Sigmoid colon (tissue), 4 donors: ENCODE results near the gene FURIN.

Experiments used
- EP300 ChIP-seq, 4 donors: sonication (generic); formaldehyde crosslinking; IDR thresholded peaks; one replicate each; pipeline ENCODE4 v1.6.1; 2017; ENCODE audit warnings: antibody characterized with exemption in 4 of 4
- POLR2A ChIP-seq, 2 donors: fragments of 450-650 bp; IDR thresholded peaks; one replicate each; pipeline ENCODE4 v1.6.1; 2016; ENCODE audit warnings: antibody characterized with exemption in 2 of 2, mild to moderate bottlenecking in 2 of 2, moderate library complexity in 2 of 2
- POLR2AphosphoS5 ChIP-seq, 4 donors: sonication (generic); formaldehyde crosslinking; IDR thresholded peaks; one replicate each; pipeline ENCODE4 v1.6.1; 2017; ENCODE audit warnings: antibody characterized with exemption in 4 of 4
- TF ChIP-seq, protein P1 (sequence below), 4 experiments: fragments of 450-650 bp in 3 of 4; fragments of 200-600 bp in 1 of 4; IDR thresholded peaks; one replicate each; pipeline ENCODE4 v1.5.1; 2016 to 2019; ENCODE audit warnings: antibody characterized with exemption in 4 of 4, mild to moderate bottlenecking in 3 of 4, moderate library complexity in 2 of 4

- TF ChIP-seq, protein P1, sequence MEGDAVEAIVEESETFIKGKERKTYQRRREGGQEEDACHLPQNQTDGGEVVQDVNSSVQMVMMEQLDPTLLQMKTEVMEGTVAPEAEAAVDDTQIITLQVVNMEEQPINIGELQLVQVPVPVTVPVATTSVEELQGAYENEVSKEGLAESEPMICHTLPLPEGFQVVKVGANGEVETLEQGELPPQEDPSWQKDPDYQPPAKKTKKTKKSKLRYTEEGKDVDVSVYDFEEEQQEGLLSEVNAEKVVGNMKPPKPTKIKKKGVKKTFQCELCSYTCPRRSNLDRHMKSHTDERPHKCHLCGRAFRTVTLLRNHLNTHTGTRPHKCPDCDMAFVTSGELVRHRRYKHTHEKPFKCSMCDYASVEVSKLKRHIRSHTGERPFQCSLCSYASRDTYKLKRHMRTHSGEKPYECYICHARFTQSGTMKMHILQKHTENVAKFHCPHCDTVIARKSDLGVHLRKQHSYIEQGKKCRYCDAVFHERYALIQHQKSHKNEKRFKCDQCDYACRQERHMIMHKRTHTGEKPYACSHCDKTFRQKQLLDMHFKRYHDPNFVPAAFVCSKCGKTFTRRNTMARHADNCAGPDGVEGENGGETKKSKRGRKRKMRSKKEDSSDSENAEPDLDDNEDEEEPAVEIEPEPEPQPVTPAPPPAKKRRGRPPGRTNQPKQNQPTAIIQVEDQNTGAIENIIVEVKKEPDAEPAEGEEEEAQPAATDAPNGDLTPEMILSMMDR (IDR thresholded peaks at IDR 0.05), result no peak
- no peak for TF ChIP-seq POLR2AphosphoS5 (IDR thresholded peaks at IDR 0.05)
- TF ChIP-seq POLR2A (IDR thresholded peaks at IDR 0.05), result no peak
- no peak for TF ChIP-seq EP300 (IDR thresholded peaks at IDR 0.05)
Observed at GRCh38 chr15:90914305-90915080, 46.1 kb downstream of the FURIN start.
